Activated gamma-delta T cell (primary cell): Measurements from ENCODE around the gene RHBDL1.

Experiments used
- DNase-seq: peaks from one replicate; lab custom pipeline; 2025; lab: John Stamatoyannopoulos, UW

RHBDL1 gene

GRCh38 chr16:672851-673250, 2.6 kb upstream of the RHBDL1 start:
- DNase-seq: no peak

GRCh38 chr16:673399-673991, 2.0 kb upstream of the RHBDL1 start:
- no peak for DNase-seq

- DNase-seq: no peak
Observed at GRCh38 chr16:674214-674881, 1.1 kb upstream of the RHBDL1 start.

- no peak for DNase-seq
Observed at GRCh38 chr16:675884-676564, 553 bp downstream of the RHBDL1 start.

GRCh38 chr16:676565-676902, 1.1 kb downstream of the RHBDL1 start:
- DNase-seq: no peak

GRCh38 chr16:676913-677312, 1.4 kb downstream of the RHBDL1 start:
- DNase-seq: no peak

- DNase-seq: no peak
Observed at GRCh38 chr16:677316-678190, 2.1 kb downstream of the RHBDL1 start.

GRCh38 chr16:678209-678857, 2.9 kb downstream of the RHBDL1 start:
- DNase-seq: no peak

GRCh38 chr16:678858-679813, 3.7 kb downstream of the RHBDL1 start:
- no peak for DNase-seq

GRCh38 chr16:679814-680624, 4.5 kb downstream of the RHBDL1 start, which contains the start of gene STUB1:
Gene STUB1 (plus strand): TSS chr16:680410. CDS start chr16:680526, 116 bp downstream.
- peak; percentile 87 for DNase-seq

GRCh38 chr16:680625-680945, 5.1 kb downstream of the RHBDL1 start:
- DNase-seq: no peak

GRCh38 chr16:680967-681745, 5.7 kb downstream of the RHBDL1 start:
- no peak for DNase-seq

- DNase-seq: no peak
Observed at GRCh38 chr16:681746-682427, 6.4 kb downstream of the RHBDL1 start.

- DNase-seq: no peak
Observed at GRCh38 chr16:682493-683395, 7.3 kb downstream of the RHBDL1 start.

GRCh38 chr16:683396-684070, 8.1 kb downstream of the RHBDL1 start:
- no peak for DNase-seq

- DNase-seq: peak; percentile 94
Observed at GRCh38 chr16:684071-684794, 8.8 kb downstream of the RHBDL1 start, which contains the start of gene JMJD8. Gene JMJD8 (minus strand): TSS chr16:684334. CDS start chr16:684319, 15 bp downstream.
